Keratinocyte (primary cell): Measurements from ENCODE around the gene STX18. TPM values are rescaled to one million over a fixed set of nuclear protein-coding genes. Genes with fewer than 3 reads are reported as not detected.

ENCODE experiments used
- DNase-seq: peaks from one replicate; pipeline ENCODE4 v3.0.0-alpha.2; 2011; ENCODE audit warnings: low read depth, missing footprints, low spot score
- FAIRE-seq: peaks from 2 replicates; lab custom pipeline; 2011; peaks lifted over from hg19 to GRCh38; lab: Jason Lieb, UNC
- H2AFZ ChIP-seq: 2 replicates; pipeline ENCODE4 v1.6.0; 2012; ENCODE audit warnings: low read length, control low read depth, inconsistent platforms; ENCODE audit not compliant: control insufficient read depth
- H3K27ac ChIP-seq: 2 replicates; pipeline ENCODE4 v1.5.1; 2011; ENCODE audit warnings: low read length; ENCODE audit not compliant: control insufficient read depth, insufficient read depth
- H3K27me3 ChIP-seq: 3 replicates; pipeline ENCODE4 v1.6.0; 2011; ENCODE audit warnings: low read length; ENCODE audit not compliant: control insufficient read depth, insufficient read depth; ENCODE audit errors: extremely low read depth
- H3K36me3 ChIP-seq, 2 experiments: 2 replicates in 1 of 2; 3 replicates in 1 of 2; pipeline ENCODE4 v1.5.1; 2011; ENCODE audit warnings: low read length in 2 of 2, mild to moderate bottlenecking in 1 of 2; ENCODE audit not compliant: control insufficient read depth in 2 of 2, insufficient read depth in 2 of 2; ENCODE audit errors: extremely low read depth in 1 of 2
- H3K4me1 ChIP-seq: 3 replicates; pipeline ENCODE4 v1.5.1; 2011; ENCODE audit warnings: low read length; ENCODE audit not compliant: control insufficient read depth, insufficient read depth; ENCODE audit errors: extremely low read depth
- H3K4me2 ChIP-seq: 3 replicates; pipeline ENCODE4 v1.6.0; 2011; ENCODE audit warnings: low read depth, low read length; ENCODE audit not compliant: control insufficient read depth, insufficient read depth; ENCODE audit errors: extremely low read depth
- H3K4me3 ChIP-seq, 3 experiments: fragments of 200-600 bp in 1 of 3; sonication (generic) in 1 of 3; 2 replicates in 2 of 3; 3 replicates in 1 of 3; pipeline ENCODE4 v1.5.1; 2011 to 2016; ENCODE audit warnings: low read length in 3 of 3, mild to moderate bottlenecking in 3 of 3, control low read depth in 2 of 3, inconsistent platforms in 1 of 3, low read depth in 1 of 3, mixed read lengths in 1 of 3, mixed run types in 1 of 3, moderate library complexity in 1 of 3; ENCODE audit not compliant: control insufficient read depth in 2 of 3, insufficient read depth in 2 of 3; ENCODE audit errors: extremely low read depth in 1 of 3
- H3K79me2 ChIP-seq: 2 replicates; pipeline ENCODE4 v1.6.0; 2012; ENCODE audit warnings: low read length; ENCODE audit not compliant: control insufficient read depth, insufficient read depth
- H3K9ac ChIP-seq: 3 replicates; pipeline ENCODE4 v1.6.0; 2011; ENCODE audit warnings: low read length; ENCODE audit not compliant: control insufficient read depth, insufficient read depth; ENCODE audit errors: extremely low read depth
- H3K9me1 ChIP-seq: 3 replicates; pipeline ENCODE4 v1.6.0; 2011; ENCODE audit warnings: low read length; ENCODE audit not compliant: control insufficient read depth, insufficient read depth; ENCODE audit errors: extremely low read depth
- H3K9me3 ChIP-seq: 2 replicates; pipeline ENCODE4 v1.5.1; 2012; ENCODE audit warnings: low read depth, low read length; ENCODE audit not compliant: control insufficient read depth
- H4K20me1 ChIP-seq: 3 replicates; pipeline ENCODE4 v1.6.0; 2011; ENCODE audit warnings: low read length; ENCODE audit not compliant: control insufficient read depth, insufficient read depth; ENCODE audit errors: extremely low read depth
- EZH2 ChIP-seq: IDR thresholded peaks from one replicate; pipeline ENCODE4 v1.6.1; 2012; ENCODE audit warnings: inconsistent platforms, mild to moderate bottlenecking, low read length, moderate library complexity
- dilution Hi-C: fragments of 300-500 bp; cut with MboI; formaldehyde crosslinking; loops from one replicate; pipeline ENCODE4 v1.7.0; 2020; ENCODE audit warnings: low sequenced_read_pairs; ENCODE audit not compliant: extremely low pct_ligation_motif_present
- polyA plus RNA-seq, 5 experiments: library from polyadenylated mRNA; depleted of rRNA in 3 of 5; stranded (reverse) in 3 of 5; stranded (forward) in 1 of 5; unstranded in 1 of 5; fragments of >200 nt; gene quantifications; 1 replicate in 1 of 5; 2 replicates in 3 of 5; 3 replicates in 1 of 5; pipeline versions ENCODE4 v1.2.1 to v1.2.3, GENCODE V29; 2011 to 2012; ENCODE audit warnings: missing spikeins in 2 of 5, low read depth in 1 of 5, low replicate concordance in 1 of 5
- TF ChIP-seq, protein P1 (sequence below), 3 experiments: IDR thresholded peaks in 1 of 3; conservative IDR thresholded peaks in 1 of 3; optimal IDR thresholded peaks in 1 of 3; 2 replicates in 2 of 3; 3 replicates in 1 of 3; pipeline versions ENCODE3 to v1.5.1; 2011; ENCODE audit warnings: low read length in 3 of 3, mild to moderate bottlenecking in 3 of 3, moderate library complexity in 2 of 3, control low read depth in 1 of 3, inconsistent platforms in 1 of 3; ENCODE audit not compliant: insufficient read depth in 2 of 3; ENCODE audit errors: extremely low read depth in 1 of 3

Gene STX18
- polyA plus RNA-seq, 1 donor (not counting 4 experiments of a cell fraction or from before 2014, with no cell fraction given), result 21.6 TPM

DNA sequence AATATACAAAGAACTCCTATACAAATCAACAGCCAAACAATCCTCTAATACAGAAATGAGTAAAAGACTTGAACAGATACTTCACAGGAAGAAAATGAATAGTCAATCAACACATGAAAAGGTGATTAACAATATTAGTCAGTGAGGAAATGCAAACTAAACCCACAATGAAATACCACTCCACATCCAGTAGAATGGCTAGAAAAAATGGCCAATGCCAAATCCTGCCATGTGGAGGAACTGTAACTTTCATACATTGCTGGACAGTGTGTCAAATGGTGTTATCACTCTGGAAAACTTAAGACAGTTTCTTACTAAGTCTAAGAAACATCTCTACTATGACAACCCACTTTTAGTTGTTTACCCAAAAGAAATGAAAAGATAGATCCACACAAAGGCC lies 95.4 kb downstream of the STX18 start:
- DNase-seq (no peak), FAIRE-seq (no peak)
- H3K79me2 ChIP-seq, result no peaks in the 10 kb centered on the region
- no peak overlapping the region for H3K9ac ChIP-seq
- H3K4me3 ChIP-seq, result no peak overlapping the region
- dilution Hi-C loops, result no loop called here
- H2AFZ ChIP-seq, result no peak overlapping the region
- H4K20me1 ChIP-seq, result no peaks in the 10 kb centered on the region
- no peaks in the 10 kb centered on the region for H3K9me1 ChIP-seq
- TF ChIP-seq, protein P1, sequence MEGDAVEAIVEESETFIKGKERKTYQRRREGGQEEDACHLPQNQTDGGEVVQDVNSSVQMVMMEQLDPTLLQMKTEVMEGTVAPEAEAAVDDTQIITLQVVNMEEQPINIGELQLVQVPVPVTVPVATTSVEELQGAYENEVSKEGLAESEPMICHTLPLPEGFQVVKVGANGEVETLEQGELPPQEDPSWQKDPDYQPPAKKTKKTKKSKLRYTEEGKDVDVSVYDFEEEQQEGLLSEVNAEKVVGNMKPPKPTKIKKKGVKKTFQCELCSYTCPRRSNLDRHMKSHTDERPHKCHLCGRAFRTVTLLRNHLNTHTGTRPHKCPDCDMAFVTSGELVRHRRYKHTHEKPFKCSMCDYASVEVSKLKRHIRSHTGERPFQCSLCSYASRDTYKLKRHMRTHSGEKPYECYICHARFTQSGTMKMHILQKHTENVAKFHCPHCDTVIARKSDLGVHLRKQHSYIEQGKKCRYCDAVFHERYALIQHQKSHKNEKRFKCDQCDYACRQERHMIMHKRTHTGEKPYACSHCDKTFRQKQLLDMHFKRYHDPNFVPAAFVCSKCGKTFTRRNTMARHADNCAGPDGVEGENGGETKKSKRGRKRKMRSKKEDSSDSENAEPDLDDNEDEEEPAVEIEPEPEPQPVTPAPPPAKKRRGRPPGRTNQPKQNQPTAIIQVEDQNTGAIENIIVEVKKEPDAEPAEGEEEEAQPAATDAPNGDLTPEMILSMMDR (optimal IDR thresholded peaks at IDR 0.05 in 1 of 3, IDR thresholded peaks at IDR 0.05 in 1 of 3, conservative IDR thresholded peaks at IDR 0.05 in 1 of 3; ENCODE audit: extremely low read depth in 1 of 3, insufficient read depth in 2 of 3, low read length in 3 of 3), result no peak
- no peak for TF ChIP-seq EZH2
- H3K4me2 ChIP-seq, result no peak overlapping the region
- H3K27me3 ChIP-seq, result no peaks in the 10 kb centered on the region
- H3K27ac ChIP-seq, result no peak overlapping the region
- H3K9me3 ChIP-seq, result no peaks in the 10 kb centered on the region
- peaks cover 6% of the 10 kb centered on the region for H3K4me1 ChIP-seq
- H3K36me3 ChIP-seq, result no peaks in the 10 kb centered on the region

DNA sequence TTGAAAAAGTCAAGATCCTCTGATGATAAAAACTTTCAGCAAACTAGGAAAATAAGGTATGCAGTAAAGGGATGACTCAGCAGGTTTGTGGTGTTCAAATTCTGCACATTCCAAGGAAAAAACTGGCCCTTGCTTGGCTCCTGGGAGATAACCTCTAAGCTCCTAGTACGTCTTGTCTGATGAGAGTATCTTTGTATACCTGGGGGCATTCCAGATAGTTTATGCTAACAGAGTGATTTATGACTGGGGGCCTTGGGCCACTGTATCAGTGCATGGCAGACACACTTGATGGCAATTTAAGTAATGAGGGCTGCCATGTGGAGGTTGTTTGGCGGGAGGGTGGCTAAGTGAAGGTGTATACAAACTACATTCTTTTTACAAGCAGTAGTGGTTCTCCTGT lies 98.0 kb downstream of the STX18 start:
- peak; percentile 30 for DNase-seq
- Histone ChIP-seq H3K36me3 (no peaks in the 10 kb centered on the region), H3K27me3 (no peaks in the 10 kb centered on the region), H3K4me1 (peaks cover 12% of the 10 kb centered on the region), H3K79me2 (no peaks in the 10 kb centered on the region), H4K20me1 (no peaks in the 10 kb centered on the region), H2AFZ (no peak overlapping the region), H3K4me3 (no peak overlapping the region), H3K9ac (no peak overlapping the region), H3K4me2 (no peak overlapping the region), H3K27ac (no peak overlapping the region), H3K9me1 (no peaks in the 10 kb centered on the region), H3K9me3 (no peaks in the 10 kb centered on the region)
- peak; percentile 70 for FAIRE-seq
- TF ChIP-seq, protein P1 (optimal IDR thresholded peaks at IDR 0.05 in 1 of 3, IDR thresholded peaks at IDR 0.05 in 1 of 3, conservative IDR thresholded peaks at IDR 0.05 in 1 of 3; ENCODE audit: extremely low read depth in 1 of 3, insufficient read depth in 2 of 3, low read length in 3 of 3), result no peak
- no peak for TF ChIP-seq EZH2
- dilution Hi-C loops, result no loop called here
